HepG2 (cell line): ENCODE results near the gene SCAPER.

Experiments
- CTCF ChIP-seq: sonication (generic); formaldehyde crosslinking; IDR thresholded peaks from 2 replicates; pipeline ENCODE4 v1.5.0; 2020; ENCODE audit warnings: mild to moderate bottlenecking, missing genetic modification reagents, moderate library complexity
- MAFG ChIP-seq: sonication (generic); formaldehyde crosslinking; IDR thresholded peaks from 2 replicates; pipeline ENCODE4 v1.5.1; 2020; ENCODE audit warnings: mild to moderate bottlenecking, missing genetic modification reagents
- RXRA ChIP-seq: sonication (generic); formaldehyde crosslinking; IDR thresholded peaks from 2 replicates; pipeline ENCODE4 v1.5.1; 2020; ENCODE audit warnings: missing genetic modification reagents

- TF ChIP-seq RXRA (no peak), MAFG (CRISPR knock-in tag) (no peak), CTCF (CRISPR knock-in tag) (no peak)
These were observed 583.5 kb downstream of the SCAPER start for GRCh38 chr15:76321602-76322001.
